Upper lobe of left lung (tissue), 4 donors: Measurements from ENCODE around the gene UBASH3B.

ENCODE experiments used
- CTCF ChIP-seq, 6 experiments: fragments of 450-650 bp in 4 of 6; fragments of 200-600 bp in 2 of 6; sonication (generic) in 2 of 6; IDR thresholded peaks; one replicate each; pipeline ENCODE4 v1.5.1; 2016 to 2019; ENCODE audit warnings: antibody characterized with exemption in 6 of 6
- EP300 ChIP-seq, 4 donors: sonication (generic); formaldehyde crosslinking; IDR thresholded peaks; one replicate each; pipeline ENCODE4 v1.5.1; 2017; ENCODE audit warnings: antibody characterized with exemption in 4 of 4, control low read depth in 2 of 4
- POLR2A ChIP-seq, 4 donors: fragments of 450-650 bp; IDR thresholded peaks; one replicate each; pipeline ENCODE4 v1.5.1; 2016 to 2017; ENCODE audit warnings: antibody characterized with exemption in 4 of 4, mild to moderate bottlenecking in 2 of 4
- POLR2AphosphoS5 ChIP-seq, 2 donors: sonication (generic); formaldehyde crosslinking; IDR thresholded peaks; one replicate each; pipeline ENCODE4 v1.5.1; 2017; ENCODE audit warnings: antibody characterized with exemption in 2 of 2

- TF ChIP-seq CTCF (IDR thresholded peaks at IDR 0.05) (no peak), POLR2AphosphoS5 (IDR thresholded peaks at IDR 0.05) (peak; percentile 8 to 26), POLR2A (IDR thresholded peaks at IDR 0.05) (peak in 1 of 4 donors; percentile 47), EP300 (IDR thresholded peaks at IDR 0.05) (no peak)
These were observed 86.2 kb downstream of the UBASH3B start for GRCh38 chr11:122741613-122742300.
